HUES48 (cell line): Measurements from ENCODE around the gene C12orf42.

Experiments
- H3K27ac ChIP-seq: one replicate; pipeline ENCODE4 v1.7.0; 2013; ENCODE audit warnings: low read depth, low read length, inconsistent platforms
- H3K27me3 ChIP-seq: 2 replicates; pipeline ENCODE4 v1.6.1; 2013; ENCODE audit warnings: mild to moderate bottlenecking, low read length; ENCODE audit not compliant: control insufficient read depth, insufficient read depth
- H3K36me3 ChIP-seq: 2 replicates; pipeline ENCODE4 v1.6.1; 2013; ENCODE audit warnings: low read length; ENCODE audit not compliant: control insufficient read depth, insufficient read depth
- H3K4me1 ChIP-seq: 2 replicates; pipeline ENCODE4 v1.6.1; 2013; ENCODE audit warnings: mild to moderate bottlenecking, low read length; ENCODE audit not compliant: control insufficient read depth, insufficient read depth
- H3K4me3 ChIP-seq: 2 replicates; pipeline ENCODE4 v1.5.1; 2013; ENCODE audit warnings: mild to moderate bottlenecking, low read depth, low read length
- H3K9ac ChIP-seq: 2 replicates; pipeline ENCODE4 v1.6.1; 2013; ENCODE audit warnings: mild to moderate bottlenecking, low read depth, low read length, moderate library complexity
- H3K9me3 ChIP-seq: 2 replicates; pipeline ENCODE4 v1.6.1; 2013; ENCODE audit warnings: low read length; ENCODE audit not compliant: control insufficient read depth, insufficient read depth

The C12orf42 gene

DNA sequence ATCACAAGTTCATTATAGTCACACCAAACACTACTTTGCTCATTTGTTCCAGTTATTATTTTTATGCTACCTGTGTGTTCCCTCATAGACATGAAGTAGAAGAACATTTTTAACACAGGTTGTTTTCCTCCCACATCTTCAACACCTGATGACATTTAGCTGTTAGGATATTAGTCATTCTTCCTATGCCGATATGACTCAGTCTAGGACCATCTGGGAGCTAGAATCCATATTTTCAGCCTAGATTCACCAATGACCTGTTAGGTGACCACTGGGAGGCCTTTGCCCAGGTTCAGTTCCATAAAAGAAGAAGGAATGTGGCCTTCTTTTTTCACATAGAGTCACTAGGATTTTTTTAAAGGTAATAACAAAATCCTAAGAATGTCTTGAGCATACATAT, 222.8 kb downstream of the C12orf42 start:
- H3K36me3 ChIP-seq = no peaks in the 10 kb centered on the region
- no peaks in the 10 kb centered on the region for H3K4me1 ChIP-seq
- no peaks in the 10 kb centered on the region for H3K9me3 ChIP-seq
- H3K27me3 ChIP-seq = no peaks in the 10 kb centered on the region
- no peak overlapping the region for H3K27ac ChIP-seq
- H3K4me3 ChIP-seq = no peak overlapping the region
- no peak overlapping the region for H3K9ac ChIP-seq

DNA sequence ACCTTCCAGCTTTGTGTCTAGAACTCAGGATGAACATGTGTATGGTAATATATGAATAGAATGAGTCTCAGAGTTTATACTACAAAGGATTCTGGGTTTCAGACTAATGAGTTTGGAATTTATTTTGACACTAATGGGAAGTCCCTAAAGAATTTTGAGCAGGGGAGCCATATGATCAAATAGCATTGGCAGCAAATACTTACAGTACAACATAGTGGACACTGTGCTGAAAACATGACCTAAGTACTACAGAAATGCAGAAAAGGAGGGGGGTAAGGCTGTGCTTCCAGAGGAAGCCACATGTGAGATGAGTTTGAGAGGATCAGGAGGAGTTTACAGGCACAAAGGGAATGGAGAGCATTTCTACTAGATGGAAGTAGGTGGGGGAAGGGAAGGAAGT, 225.8 kb downstream of the C12orf42 start:
- Histone ChIP-seq H3K4me3 (no peak overlapping the region), H3K27ac (no peak overlapping the region), H3K27me3 (no peaks in the 10 kb centered on the region), H3K9me3 (no peaks in the 10 kb centered on the region), H3K9ac (no peak overlapping the region), H3K4me1 (no peaks in the 10 kb centered on the region), H3K36me3 (no peaks in the 10 kb centered on the region)

DNA sequence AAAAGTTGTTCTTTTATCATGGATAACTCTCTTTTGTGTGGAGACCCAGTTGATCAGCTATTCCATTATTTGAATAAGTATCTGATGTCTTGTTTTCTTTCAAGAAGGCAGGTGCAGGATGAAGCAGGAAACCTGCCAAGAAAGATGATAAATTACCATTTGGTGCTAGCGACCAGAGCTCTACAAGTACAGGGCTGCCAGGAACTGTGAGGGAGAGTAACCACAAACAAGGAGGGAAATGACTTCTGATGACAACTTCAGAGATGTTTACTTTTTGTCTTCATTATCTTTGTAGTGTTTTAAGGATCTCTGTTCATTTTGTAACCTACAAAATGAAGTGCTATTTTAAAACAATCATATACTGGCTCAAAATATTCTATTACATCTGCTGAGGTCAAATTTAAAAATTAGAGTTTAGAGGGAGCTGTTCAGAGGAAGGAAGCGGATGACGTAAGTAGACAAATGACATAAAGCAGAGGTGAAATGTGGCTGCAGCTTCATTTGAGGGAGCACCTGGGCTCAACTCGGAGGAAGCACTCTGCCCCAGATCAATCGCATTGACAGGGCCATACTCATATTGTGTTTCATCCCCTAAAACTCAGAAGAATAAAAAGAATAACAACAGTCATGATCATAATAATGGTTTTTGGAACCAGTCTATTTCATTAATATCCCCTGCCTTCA, 226.8 kb downstream of the C12orf42 start:
- Histone ChIP-seq H3K4me3 (no peak overlapping the region), H3K27me3 (no peaks in the 10 kb centered on the region), H3K9me3 (no peaks in the 10 kb centered on the region), H3K9ac (no peak overlapping the region), H3K4me1 (no peaks in the 10 kb centered on the region), H3K36me3 (no peaks in the 10 kb centered on the region), H3K27ac (no peak overlapping the region)

DNA sequence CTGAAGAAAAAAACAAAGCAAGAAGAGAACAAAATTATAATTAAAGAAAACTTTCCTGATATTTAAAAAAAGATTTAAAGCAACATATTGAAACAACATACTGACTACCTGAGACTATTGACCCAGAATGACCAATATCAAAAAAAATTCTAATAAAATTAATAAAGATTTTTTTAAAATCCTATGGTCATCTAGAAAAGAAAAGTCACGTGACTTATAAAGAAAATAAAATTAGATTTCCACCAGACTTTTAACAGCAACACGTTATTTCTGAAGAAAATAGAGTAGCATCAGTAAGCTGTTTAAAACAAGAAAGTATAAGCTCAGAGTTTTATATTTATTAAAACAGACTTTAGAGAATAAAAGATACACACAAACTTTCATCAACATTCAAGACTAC, 238.0 kb downstream of the C12orf42 start:
- no peak overlapping the region for H3K9ac ChIP-seq
- no peaks in the 10 kb centered on the region for H3K36me3 ChIP-seq
- no peak overlapping the region for H3K4me3 ChIP-seq
- no peak overlapping the region for H3K27ac ChIP-seq
- no peaks in the 10 kb centered on the region for H3K27me3 ChIP-seq
- no peaks in the 10 kb centered on the region for H3K9me3 ChIP-seq
- H3K4me1 ChIP-seq = no peaks in the 10 kb centered on the region
